ENCODE measurements around the gene ANKFY1. TPM values are rescaled to one million over a fixed set of nuclear protein-coding genes. Genes with fewer than 3 reads are reported as not detected.

ANKFY1 gene
- total RNA-seq, 1 experiment from 2014 or later = 38.6 TPM

DNA sequence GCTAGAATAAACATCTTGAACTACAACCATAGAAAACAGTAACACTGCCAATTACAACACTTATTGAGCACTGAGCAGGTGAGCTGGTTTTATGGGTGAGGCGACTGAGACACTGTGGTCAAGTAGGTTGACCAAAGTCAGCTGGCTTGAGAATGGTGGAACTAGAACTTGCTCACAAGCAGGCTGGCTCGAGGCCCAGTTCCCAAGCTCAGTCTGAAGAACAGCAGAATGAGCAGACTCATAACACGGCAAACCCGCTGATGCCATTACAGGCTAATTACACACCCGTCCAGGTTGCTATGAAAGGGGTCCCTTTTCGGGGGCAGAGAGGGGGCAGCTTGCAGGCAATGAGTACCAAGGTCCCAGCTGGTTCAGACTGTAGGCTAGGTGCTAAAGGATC lies 127.4 kb downstream of the ANKFY1 start:
- ATAC-seq (no peak), DNase-seq (ENCODE audit: low read depth, low spot score) (no peak)
- intact Hi-C loops (cut with micrococcal nuclease; ENCODE audit: unreplicated experiment) = no loop called here
- Histone ChIP-seq H3K4me3 (ENCODE audit: low read depth in 2 of 2, low read length in 2 of 2) (no peak overlapping the region), H3K4me1 (ENCODE audit: control insufficient read depth, insufficient read depth, low read length) (peaks cover 14% of the 10 kb centered on the region), H3K27me3 (ENCODE audit: control insufficient read depth, insufficient read depth, low read length) (no peaks in the 10 kb centered on the region), H3K36me3 (ENCODE audit: control insufficient read depth, insufficient read depth, low read length) (no peaks in the 10 kb centered on the region), H3K9me3 (ENCODE audit: control insufficient read depth, insufficient read depth, low read depth, low read length) (no peaks in the 10 kb centered on the region), H3K27ac (ENCODE audit: low read length) (no peak overlapping the region)
- TF ChIP-seq POLR2AphosphoS5 (IDR thresholded peaks at IDR 0.05; ENCODE audit: low read depth, low read length) (no peak), REST (IDR thresholded peaks at IDR 0.05; ENCODE audit: insufficient read depth in 1 of 2, low read depth in 2 of 2, low read length in 1 of 2) (no peak), TCF7L2 (IDR thresholded peaks at IDR 0.05; ENCODE audit: low read depth, low read length) (no peak), CTCF (IDR thresholded peaks at IDR 0.05) (no peak)
- CTCF ChIA-PET = no interaction called here
- BruUV-seq (replicated peaks) = no TSS peak
- POLR2A ChIA-PET = interaction anchor here (0.6 kb wide), 1 partner anchor 8 kb away, joined by 8 read pairs; no protein-coding TSS in a partner anchor
- in situ Hi-C loops (cut with HindIII; ENCODE audit: low pct_unique_long_range_greater_than_20kb, low sequenced_read_pairs) = no loop called here

GRCh38 chr17:4135489-4135888 lies 128.3 kb downstream of the ANKFY1 start:
- Histone ChIP-seq H3K9me3 (ENCODE audit: control insufficient read depth, insufficient read depth, low read depth, low read length) (no peaks in the 10 kb centered on the region), H3K27ac (ENCODE audit: low read length) (no peak overlapping the region), H3K4me1 (ENCODE audit: control insufficient read depth, insufficient read depth, low read length) (peaks cover 14% of the 10 kb centered on the region), H3K4me3 (ENCODE audit: low read depth in 2 of 2, low read length in 2 of 2) (no peak overlapping the region), H3K36me3 (ENCODE audit: control insufficient read depth, insufficient read depth, low read length) (no peaks in the 10 kb centered on the region), H3K27me3 (ENCODE audit: control insufficient read depth, insufficient read depth, low read length) (no peaks in the 10 kb centered on the region)
- ChIA-PET CTCF (no interaction called here), POLR2A (no interaction called here)
- intact Hi-C loops (cut with micrococcal nuclease; ENCODE audit: unreplicated experiment) (no loop called here), in situ Hi-C loops (cut with HindIII; ENCODE audit: low pct_unique_long_range_greater_than_20kb, low sequenced_read_pairs) (no loop called here)
- no peak for TF ChIP-seq REST (IDR thresholded peaks at IDR 0.05; ENCODE audit: insufficient read depth in 1 of 2, low read depth in 2 of 2, low read length in 1 of 2)
- no peak for TF ChIP-seq CTCF (IDR thresholded peaks at IDR 0.05)
- no peak for TF ChIP-seq TCF7L2 (IDR thresholded peaks at IDR 0.05; ENCODE audit: low read depth, low read length)
- TF ChIP-seq SIN3A (IDR thresholded peaks at IDR 0.05; ENCODE audit: borderline replicate concordance, insufficient read depth, low read depth, low read length) = no peak
- no peak for TF ChIP-seq POLR2AphosphoS5 (IDR thresholded peaks at IDR 0.05; ENCODE audit: low read depth, low read length)
- DNase-seq (ENCODE audit: low read depth, low spot score) (no peak), ATAC-seq (no peak)
- BruUV-seq (replicated peaks) = no TSS peak

All from Panc1 (cell line).